Fibroblast of skin of left biceps (primary cell): ENCODE measurements around the gene SMCO4.
"Not testable (repeated sequence)": the region's sequence is repeated elsewhere in the genome, so short reads cannot be mapped to it uniquely, and the experiment has no call there.

Experiments
- DNase-seq, 2 experiments: peaks; one replicate each; pipeline ENCODE4 v3.0.0-alpha.2; 2013; ENCODE audit warnings: low read depth in 2 of 2

SMCO4 gene, protein sequence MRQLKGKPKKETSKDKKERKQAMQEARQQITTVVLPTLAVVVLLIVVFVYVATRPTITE

DNA sequence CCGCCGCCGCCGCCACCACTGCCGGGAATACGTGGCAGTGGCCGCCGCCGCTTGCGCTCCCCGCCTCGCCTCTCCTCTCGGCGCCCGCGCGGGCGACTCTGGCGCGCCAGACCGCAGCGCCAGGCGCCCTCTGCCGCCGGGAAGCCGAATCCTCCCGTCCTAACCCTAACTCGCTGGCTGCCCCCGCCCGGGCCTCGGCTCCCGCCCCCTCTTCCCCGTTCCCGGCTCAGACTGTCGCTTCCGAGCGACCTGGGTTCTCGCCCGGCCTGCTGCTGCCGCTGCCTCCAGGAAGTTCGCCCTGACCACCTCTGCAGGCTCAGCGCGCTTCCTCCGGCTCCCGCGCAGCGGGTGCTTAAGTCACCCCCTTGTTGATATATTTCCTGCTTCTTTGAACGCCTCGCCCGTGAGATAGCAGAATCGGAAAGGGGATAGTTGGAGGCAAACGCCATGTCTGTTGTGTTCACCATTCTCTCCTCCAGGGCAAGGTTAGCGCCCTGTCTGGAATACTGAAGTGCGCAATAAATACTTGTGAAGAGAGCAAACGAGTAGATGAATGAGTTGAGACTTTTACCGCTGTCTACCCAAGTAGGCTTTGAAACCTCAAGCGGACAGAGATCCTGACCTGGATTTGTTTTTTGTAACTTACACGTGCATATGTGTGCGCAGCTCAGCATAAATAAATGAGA is at the start of gene SMCO4:
TSS of gene SMCO4 (minus strand) at position 100 of the 686 bp plus-strand sequence. CDS start 64,202 bp downstream, outside the sequence.
- DNase-seq: peak; percentile 45 to 50

DNA sequence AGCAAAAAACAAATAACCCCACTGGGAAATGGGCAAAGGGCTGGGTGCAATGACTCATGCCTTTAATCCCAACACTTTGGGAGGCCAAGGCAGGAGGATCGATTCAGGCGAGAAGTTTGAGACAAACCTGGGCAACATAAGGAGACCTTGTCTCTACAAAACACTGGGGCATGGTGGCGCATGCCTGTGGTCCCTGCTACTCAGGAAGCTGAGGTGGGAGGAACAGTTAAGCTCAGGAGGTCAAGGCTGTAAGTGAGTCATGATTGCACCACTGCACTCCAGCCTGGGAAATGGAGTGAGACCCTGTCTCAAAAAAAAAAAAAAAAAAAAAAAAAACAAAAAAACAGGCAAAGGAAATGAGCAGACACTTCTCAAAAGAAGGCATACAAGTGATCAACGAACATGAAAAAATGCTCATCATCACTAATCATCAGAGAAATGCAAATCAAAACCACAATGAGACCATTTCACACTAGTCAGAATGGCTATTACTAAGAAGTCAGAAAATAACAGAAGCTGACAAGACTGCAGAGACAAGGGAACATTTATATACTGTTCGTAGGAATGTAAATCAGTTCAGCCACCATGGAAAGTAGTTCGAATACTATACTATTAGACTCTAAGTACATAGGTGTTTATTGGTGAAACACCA is 48.2 kb upstream of the SMCO4 start:
- DNase-seq: no peak

- DNase-seq: no peak
Observed at GRCh38 chr11:93589347-93589746, 46.2 kb upstream of the SMCO4 start.

DNA sequence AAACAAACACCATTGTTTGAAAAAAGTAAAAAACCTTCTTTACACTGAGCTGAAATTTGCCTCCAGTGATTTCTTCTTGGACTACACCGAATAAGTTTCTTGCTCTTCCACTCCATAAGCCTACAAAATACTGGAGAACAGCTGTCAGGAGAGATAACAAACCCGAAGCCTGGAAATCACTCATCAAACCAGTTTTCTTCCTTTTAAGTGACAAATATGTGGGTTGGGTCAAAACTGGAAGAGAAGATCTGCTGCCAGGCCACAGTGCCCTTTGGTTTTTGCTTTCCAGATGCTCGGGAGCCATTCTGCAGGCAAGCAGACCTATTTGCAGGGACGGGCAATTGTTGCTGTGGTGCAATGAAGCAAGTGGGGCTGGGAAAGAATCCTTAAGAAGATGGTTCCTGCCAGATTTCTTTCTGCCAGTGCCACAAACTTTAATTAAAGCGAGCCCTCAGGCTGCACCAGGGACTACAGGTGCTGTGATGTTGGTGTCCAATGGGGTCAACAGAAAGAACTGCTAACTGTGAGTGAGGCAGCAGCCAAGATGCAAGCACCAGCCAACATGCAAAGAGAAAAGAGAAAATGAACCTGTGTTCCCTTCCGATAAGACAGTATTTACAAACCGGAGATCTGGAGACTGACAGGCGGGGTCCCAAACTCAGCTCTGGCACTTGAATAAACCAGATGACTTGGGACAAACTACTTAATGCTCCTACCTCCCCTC is 44.8 kb upstream of the SMCO4 start:
- DNase-seq: no peak

- not testable (repeated sequence) for DNase-seq
Observed at GRCh38 chr11:93587425-93587824, 44.2 kb upstream of the SMCO4 start.

DNA sequence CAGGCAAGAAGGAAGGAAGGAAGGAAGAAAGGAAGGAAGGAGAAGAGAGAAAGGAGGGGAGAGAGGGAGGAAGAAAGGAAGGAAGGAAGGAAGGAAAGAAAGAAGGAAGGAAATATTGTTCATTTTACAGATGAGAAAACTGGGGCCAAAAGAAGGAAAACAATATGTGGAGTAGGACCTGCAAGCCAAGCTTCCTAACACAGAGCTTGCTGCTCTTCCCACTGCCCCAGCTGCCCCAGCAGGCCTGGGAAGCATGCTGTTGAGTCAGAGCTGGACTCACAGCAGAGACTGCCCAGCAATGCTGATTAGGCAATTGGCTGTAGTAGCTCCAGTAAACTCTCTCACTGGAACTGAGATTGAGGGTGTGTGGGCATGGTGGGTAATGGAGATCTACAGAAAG is 42.6 kb upstream of the SMCO4 start:
- DNase-seq: no peak

DNA sequence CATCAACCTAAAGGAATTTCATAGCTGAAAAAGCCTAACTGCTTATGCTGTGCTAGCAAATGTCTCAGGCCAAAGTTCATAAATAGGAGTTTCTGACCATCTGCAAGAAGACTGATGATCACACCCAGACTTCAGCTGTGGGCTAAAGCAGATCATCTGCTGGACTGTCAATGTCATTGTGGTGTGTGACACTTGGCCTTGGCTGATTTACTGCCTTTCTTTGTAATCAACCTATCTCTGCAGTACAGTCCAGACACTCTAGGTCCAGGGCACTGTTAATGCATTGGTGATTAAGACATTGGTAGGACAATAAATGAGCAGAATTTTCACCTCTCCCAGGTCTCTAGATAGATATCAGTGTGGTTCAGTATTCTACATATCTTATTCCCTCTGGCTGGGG is 40.3 kb upstream of the SMCO4 start:
- DNase-seq: no peak

DNA sequence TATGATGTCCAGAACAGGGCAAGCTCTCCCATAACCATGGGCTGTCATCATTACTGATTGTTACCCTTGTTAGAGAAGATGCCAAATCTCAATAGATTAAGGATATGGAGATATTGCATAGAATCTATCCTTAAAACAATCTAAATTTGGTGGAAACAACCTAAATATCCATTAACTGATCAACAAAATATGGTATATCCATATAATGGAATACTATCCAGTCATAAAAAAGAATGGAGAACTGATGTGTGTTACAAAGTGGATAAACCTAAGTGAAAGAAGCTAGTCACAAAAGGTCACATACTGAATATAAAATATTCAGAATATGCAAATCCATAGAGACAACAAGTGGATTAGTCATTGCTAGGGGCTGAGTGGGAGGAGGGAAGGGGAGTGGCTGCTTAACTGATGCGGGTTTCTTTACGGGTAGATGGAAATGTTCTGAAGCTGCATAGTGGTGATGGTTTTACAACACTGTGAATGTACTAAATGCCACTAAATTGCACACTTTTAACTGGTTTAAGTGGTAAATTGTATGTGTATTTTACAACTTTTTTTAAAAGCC is 36.1 kb upstream of the SMCO4 start:
- no peak for DNase-seq

GRCh38 chr11:93577286-93577685 is 34.1 kb upstream of the SMCO4 start:
- peak; percentile 34 to 47 for DNase-seq

DNA sequence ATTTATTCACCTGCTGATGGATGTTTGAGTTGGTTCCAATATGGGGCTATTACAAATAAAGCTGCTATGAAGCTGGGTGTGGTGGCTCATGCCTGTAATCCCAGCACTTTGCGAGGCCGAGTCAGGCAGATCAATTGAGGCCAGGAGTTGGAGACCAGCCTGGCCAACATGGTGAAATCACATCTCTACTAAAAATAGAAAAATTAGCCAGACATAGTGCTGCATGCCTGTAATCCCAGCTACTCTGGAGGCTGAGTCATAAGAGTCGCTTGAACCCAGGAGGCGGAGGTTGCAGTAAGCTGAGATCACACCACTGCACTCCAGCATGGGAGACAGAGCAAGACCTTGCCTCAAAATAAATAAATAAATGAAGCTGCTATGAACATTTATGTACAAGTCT is 33.7 kb upstream of the SMCO4 start:
- peak in 1 of 2 experiments; percentile 12 for DNase-seq

- no peak for DNase-seq
Observed at GRCh38 chr11:93574638-93575220, 31.5 kb upstream of the SMCO4 start.

DNA sequence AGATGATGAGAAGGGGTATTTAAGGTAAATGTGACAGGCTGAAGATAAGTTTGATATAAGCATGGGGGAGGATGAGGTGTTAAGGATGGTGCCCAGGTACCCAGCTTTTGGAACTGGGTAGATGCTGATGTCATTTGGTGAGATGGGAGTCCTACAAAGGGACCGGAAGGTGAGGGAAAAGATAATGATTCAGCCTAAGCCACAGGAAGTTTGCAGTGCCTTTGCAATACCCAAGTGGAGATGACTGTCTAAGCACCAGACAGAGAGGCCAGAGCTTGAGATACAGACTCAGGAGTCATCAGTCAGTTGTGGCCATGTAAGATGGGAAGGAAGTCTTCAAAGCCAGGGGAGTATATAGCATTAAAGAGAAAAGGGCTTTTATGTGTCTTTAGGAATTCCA is 30.0 kb upstream of the SMCO4 start:
- DNase-seq: no peak

DNA sequence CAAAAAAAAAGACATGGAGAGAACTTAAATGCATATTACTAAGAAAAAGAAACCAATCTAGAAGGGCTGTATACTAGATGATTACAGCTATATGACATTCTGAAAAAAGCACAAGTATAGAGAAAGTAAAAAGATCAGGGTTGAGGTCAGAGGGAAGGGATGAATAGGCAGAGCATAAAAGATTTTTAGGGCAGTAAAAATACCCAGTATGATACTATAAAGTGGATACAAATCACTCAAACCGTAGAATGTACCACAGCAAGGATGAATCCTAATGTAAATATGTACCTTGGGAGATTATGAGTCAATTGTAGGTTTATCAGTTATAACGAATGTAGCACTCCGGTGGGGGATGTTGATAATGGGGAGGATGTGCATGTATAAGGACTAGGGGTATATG is 29.4 kb upstream of the SMCO4 start:
- no peak for DNase-seq

GRCh38 chr11:93572171-93572570 is 29.0 kb upstream of the SMCO4 start:
- DNase-seq: no peak

GRCh38 chr11:93571612-93572011 is 28.4 kb upstream of the SMCO4 start:
- DNase-seq: no peak

DNA sequence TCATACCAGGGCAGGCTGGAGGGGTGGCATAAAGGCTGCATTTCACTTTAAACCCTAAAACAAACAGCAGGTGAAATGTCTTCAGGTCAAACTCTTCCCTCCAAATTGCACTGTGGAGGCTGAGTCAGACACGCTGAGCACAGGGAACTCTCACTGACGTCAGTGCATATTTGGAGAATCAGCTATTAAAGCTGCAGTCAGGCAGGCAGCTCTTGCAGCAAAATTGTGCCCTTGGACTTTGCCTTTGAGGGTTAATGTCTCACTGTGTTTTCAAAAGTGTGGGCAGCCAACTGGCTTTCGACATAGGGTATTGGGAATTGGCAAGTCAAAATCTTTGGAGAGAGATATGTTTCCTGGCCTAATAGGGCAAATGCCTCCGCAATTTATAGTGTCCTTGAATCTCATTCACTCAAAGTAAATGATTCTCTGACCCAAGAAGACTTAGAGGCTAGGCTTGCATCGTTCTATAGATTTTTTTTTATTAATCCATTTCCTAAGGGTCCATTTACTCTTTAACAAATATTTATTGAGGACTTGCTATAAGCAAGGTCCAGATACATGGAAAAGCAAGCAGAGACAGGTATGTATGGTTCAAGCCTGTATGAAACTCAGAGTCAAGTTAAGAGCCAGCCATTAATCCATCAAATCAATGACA is 27.7 kb upstream of the SMCO4 start:
- no peak for DNase-seq

- DNase-seq: no peak
Observed at GRCh38 chr11:93569496-93569895, 26.3 kb upstream of the SMCO4 start.

DNA sequence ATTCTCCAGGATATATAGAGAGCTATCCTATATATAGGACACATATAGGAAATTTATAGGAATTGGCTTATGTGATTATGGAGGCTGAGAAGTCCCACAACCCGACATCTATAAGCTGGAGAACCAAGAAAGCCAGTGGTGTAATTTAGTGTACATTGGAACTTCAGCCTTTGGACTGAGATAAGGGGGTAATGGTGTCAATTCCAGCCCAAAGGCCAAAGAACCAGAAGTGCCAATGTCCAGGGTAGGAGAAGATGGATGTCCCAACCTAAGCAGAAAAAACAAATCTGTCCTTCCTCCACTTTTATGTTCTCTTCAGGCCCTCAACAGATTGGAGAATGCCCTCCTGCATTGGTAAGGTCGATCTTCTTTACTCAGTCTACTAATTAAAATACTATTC is 25.5 kb upstream of the SMCO4 start:
- no peak for DNase-seq

DNA sequence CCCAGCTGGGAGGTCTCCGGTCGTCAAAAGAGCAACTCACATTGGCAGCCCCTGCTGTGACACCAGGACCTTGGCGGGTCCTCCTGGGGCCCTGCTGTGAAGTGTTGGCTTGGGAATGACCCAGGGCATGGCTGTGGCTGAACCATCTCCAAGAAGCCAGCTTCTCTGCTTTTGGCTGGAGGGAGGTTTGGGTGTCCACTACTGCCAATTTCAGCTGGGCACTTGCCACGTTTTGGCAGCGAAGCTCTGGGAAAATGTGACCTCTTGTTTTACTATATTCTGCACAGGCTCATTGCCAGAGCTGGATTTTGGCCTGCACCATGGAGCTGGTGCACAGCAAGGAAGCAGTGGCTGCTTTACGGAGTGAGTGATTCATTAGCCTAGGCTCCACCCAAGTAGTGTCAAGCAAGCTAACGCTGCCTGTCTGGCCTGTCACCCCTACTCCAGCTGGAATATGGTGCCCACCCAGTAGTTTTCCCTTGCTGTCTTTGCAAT is 24.3 kb upstream of the SMCO4 start:
- DNase-seq: no peak

- no peak for DNase-seq
Observed at GRCh38 chr11:93564895-93565294, 21.7 kb upstream of the SMCO4 start.

DNA sequence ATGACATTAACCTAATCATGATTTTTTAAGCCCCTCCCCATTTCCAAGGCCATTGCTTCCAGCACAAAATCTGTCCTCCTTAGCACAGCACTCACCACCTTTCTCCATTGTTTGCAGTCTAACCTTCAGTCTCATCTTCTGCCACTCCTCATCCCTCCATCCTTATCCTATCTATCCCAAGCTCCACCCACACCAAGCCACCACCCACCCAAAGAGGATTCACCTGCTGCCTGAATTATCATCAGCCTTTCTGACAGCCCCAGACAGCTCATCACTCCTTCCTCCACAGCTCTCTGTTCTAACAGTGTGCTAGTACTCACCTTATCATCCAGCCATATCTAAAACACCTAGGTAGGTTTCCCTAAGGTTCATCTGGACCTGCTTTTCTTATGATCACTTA is 20.7 kb upstream of the SMCO4 start:
- DNase-seq: no peak
